ENCODE results near the gene SNED1. TPM values are rescaled to one million over a fixed set of nuclear protein-coding genes. Genes with fewer than 3 reads are reported as not detected.

Gene SNED1
- total and polyA plus RNA-seq, 9 of the 15 experiments (the other 6 are each of a cell fraction or from before 2014, with no cell fraction given) = 0.03 to 0.07 (median 0.05) TPM; not detected in 5

- FAIRE-seq (no peak), DNase-seq (ENCODE audit: extremely low read depth in 1 of 4, low spot score in 3 of 4) (no peak), ATAC-seq (no peak)
- ChIA-PET POLR2A (no interaction called here), CTCF (ENCODE audit: low intra/inter-chr PET ratio) (no interaction called here)
- H3K4me3 ChIP-seq = no peak overlapping the region
- H3K4me1 ChIP-seq (replicated peaks in 1 of 2; ENCODE audit: control insufficient read depth in 2 of 2, insufficient read depth in 2 of 2, low read length in 2 of 2) = peaks cover 0 to 7% of the 10 kb centered on the region in 2 experiments; a peak in 2 of 5 replicates
- no peaks in the 10 kb centered on the region for H3K9me1 ChIP-seq (ENCODE audit: control insufficient read depth, insufficient read depth, low read length)
- no peaks in the 10 kb centered on the region for H3K79me2 ChIP-seq (ENCODE audit: control insufficient read depth, insufficient read depth, low read length)
- H3K27ac ChIP-seq (ENCODE audit: extremely low read depth, low read depth, low read length) = no peak overlapping the region
- H3K36me3 ChIP-seq (ENCODE audit: control insufficient read depth, insufficient read depth, low read length) = peaks cover 9% of the 10 kb centered on the region; the same call in 1 of the 3 replicates
- intact Hi-C loops (cut with micrococcal nuclease) = no loop called here
- no TSS peak for BruUV-seq (replicated peaks)
- no peaks in the 10 kb centered on the region for H3K9me3 ChIP-seq (replicated peaks; ENCODE audit: control insufficient read depth, insufficient read depth, low read depth, low read length)
- H2AFZ ChIP-seq (ENCODE audit: low read depth, low read length) = no peak overlapping the region
- no peak overlapping the region for H3K4me2 ChIP-seq (ENCODE audit: insufficient read depth, low read length)
- H3K27me3 ChIP-seq (ENCODE audit: control insufficient read depth in 2 of 2, insufficient read depth in 2 of 2, low read length in 2 of 2) = no peaks in the 10 kb centered on the region
- no peak overlapping the region for H3K9ac ChIP-seq (ENCODE audit: insufficient read depth in 1 of 2, low read depth in 2 of 2, low read length in 2 of 2)
- WGBS (ENCODE audit: insufficient coverage, low coverage, missing lambda C conversion rate) = 18% methylated on average over 4 of the region's 5 CpGs
- no peaks in the 10 kb centered on the region for H4K20me1 ChIP-seq (replicated peaks; ENCODE audit: control insufficient read depth, insufficient read depth, low read length)
- TF ChIP-seq, protein P1, sequence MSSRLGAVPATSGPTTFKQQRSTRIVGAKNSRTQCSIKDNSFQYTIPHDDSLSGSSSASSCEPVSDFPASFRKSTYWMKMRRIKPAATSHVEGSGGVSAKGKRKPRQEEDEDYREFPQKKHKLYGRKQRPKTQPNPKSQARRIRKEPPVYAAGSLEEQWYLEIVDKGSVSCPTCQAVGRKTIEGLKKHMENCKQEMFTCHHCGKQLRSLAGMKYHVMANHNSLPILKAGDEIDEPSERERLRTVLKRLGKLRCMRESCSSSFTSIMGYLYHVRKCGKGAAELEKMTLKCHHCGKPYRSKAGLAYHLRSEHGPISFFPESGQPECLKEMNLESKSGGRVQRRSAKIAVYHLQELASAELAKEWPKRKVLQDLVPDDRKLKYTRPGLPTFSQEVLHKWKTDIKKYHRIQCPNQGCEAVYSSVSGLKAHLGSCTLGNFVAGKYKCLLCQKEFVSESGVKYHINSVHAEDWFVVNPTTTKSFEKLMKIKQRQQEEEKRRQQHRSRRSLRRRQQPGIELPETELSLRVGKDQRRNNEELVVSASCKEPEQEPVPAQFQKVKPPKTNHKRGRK (tag; IDR thresholded peaks at IDR 0.05) = no peak
- no peak for TF ChIP-seq RBFOX2 (IDR thresholded peaks at IDR 0.05; ENCODE audit: low read depth, low read length)
- no peak for TF ChIP-seq MAFG (tag; conservative IDR thresholded peaks at IDR 0.05)
- TF ChIP-seq ZNF511 (CRISPR knock-in tag; IDR thresholded peaks at IDR 0.05) = no peak
- TF ChIP-seq TEAD1 (CRISPR knock-in tag; IDR thresholded peaks at IDR 0.05) = no peak
- no peak for TF ChIP-seq SLC30A9 (CRISPR knock-in tag; IDR thresholded peaks at IDR 0.05)
- no peak for TF ChIP-seq ZNF41 (CRISPR knock-in tag; conservative IDR thresholded peaks at IDR 0.05)
- in situ Hi-C loops (cut with MboI) = no loop called here
Measured at GRCh38 chr2:241083091-241083415, 84.6 kb downstream of the SNED1 start.
